ENCODE results near the gene SELP.

Gene SELP

GRCh38 chr1:169546087-169546995 lies 83.6 kb downstream of the SELP start:
- no peaks in the 10 kb centered on the region for H3K9me2 ChIP-seq (replicated peaks; ENCODE audit: insufficient read depth, low read length)
- no peaks in the 10 kb centered on the region for H3F3A ChIP-seq (ENCODE audit: insufficient read depth)
- no peaks in the 10 kb centered on the region for H3K27me3 ChIP-seq (ENCODE audit: low read length)
- TF ChIP-seq CTCF (IDR thresholded peaks at IDR 0.05; ENCODE audit: insufficient read depth, low read length, poor library complexity, severe bottlenecking) (peak; percentile 65), EZH2phosphoT487 (conservative IDR thresholded peaks at IDR 0.05; ENCODE audit: low read length) (no peak)
- no peaks in the 10 kb centered on the region for H3K36me3 ChIP-seq (ENCODE audit: low read length)
- no peaks in the 10 kb centered on the region for H3K9me3 ChIP-seq (ENCODE audit: insufficient read depth, low read length)
- no peak overlapping the region for H2AFZ ChIP-seq (ENCODE audit: low read depth, low read length, severe bottlenecking)
- no peak overlapping the region for H3K27ac ChIP-seq (ENCODE audit: low read depth, low read length)
- no peak overlapping the region for H3K9ac ChIP-seq (ENCODE audit: low read length)
- H4K20me1 ChIP-seq (ENCODE audit: low read depth, low read length) = no peaks in the 10 kb centered on the region
- no peak overlapping the region for H3K4me2 ChIP-seq (ENCODE audit: low read depth, low read length, poor library complexity, severe bottlenecking)
- no peaks in the 10 kb centered on the region for H3K79me2 ChIP-seq (ENCODE audit: insufficient read depth, low read length)
- no peak overlapping the region for H3K4me3 ChIP-seq (ENCODE audit: insufficient read depth, low read length, poor library complexity, severe bottlenecking)

- Histone ChIP-seq H2AFZ (ENCODE audit: low read depth, low read length, severe bottlenecking) (no peak overlapping the region), H3K9ac (ENCODE audit: low read length) (no peak overlapping the region), H3K9me3 (ENCODE audit: insufficient read depth, low read length) (no peaks in the 10 kb centered on the region), H3K36me3 (ENCODE audit: low read length) (no peaks in the 10 kb centered on the region), H3K9me2 (replicated peaks; ENCODE audit: insufficient read depth, low read length) (no peaks in the 10 kb centered on the region), H3K27me3 (ENCODE audit: low read length) (no peaks in the 10 kb centered on the region), H4K20me1 (ENCODE audit: low read depth, low read length) (no peaks in the 10 kb centered on the region), H3F3A (ENCODE audit: insufficient read depth) (no peaks in the 10 kb centered on the region), H3K4me2 (ENCODE audit: low read depth, low read length, poor library complexity, severe bottlenecking) (no peak overlapping the region), H3K79me2 (ENCODE audit: insufficient read depth, low read length) (no peaks in the 10 kb centered on the region), H3K4me3 (ENCODE audit: insufficient read depth, low read length, poor library complexity, severe bottlenecking) (no peak overlapping the region), H3K27ac (ENCODE audit: low read depth, low read length) (no peak overlapping the region)
- TF ChIP-seq CTCF (IDR thresholded peaks at IDR 0.05; ENCODE audit: insufficient read depth, low read length, poor library complexity, severe bottlenecking) = no peak
- no peak for TF ChIP-seq EZH2phosphoT487 (conservative IDR thresholded peaks at IDR 0.05; ENCODE audit: low read length)
Observed at GRCh38 chr1:169545472-169545871, 84.5 kb downstream of the SELP start.

DNA sequence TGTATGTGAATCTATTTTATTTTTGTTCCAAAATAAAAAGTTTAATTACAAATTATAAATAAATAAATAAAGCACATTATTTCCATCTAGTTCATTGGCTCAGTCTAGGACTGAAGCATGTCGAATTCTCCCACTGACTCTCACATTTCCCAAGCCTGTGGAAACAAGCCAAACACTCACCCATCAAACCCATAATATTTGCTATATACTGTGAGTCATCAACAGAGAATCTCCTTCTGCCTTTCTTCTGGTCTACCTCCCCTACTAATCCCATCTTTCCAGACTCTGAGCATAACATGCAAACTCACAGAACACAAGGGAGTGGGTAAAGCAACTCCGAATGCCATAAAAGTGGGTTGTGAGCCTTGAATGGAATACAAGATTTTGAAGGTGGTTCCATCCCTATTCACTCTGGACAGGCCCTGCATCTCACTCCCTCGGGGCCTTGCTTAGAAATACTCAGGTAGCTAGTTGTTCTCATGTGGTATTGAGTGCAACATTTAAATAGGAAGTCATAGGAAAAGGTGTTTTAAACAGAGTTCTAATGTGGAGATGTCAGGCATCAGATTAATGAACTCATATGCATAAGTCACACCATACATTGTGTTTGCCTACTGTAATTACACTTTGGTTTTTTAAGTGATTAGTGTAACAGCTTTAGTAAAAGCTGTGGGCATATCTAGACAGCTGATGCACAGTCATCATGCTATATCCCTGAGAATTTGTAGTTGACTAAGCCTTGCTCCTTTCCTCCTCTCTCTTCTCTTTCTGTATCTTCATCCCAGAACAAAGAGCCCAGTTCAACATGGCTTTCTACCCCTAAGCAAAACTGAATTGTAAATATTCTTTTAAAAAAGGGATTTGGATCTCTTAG lies 90.7 kb downstream of the SELP start:
- no peak for TF ChIP-seq EZH2phosphoT487 (conservative IDR thresholded peaks at IDR 0.05; ENCODE audit: low read length)
- no peak for TF ChIP-seq CTCF (IDR thresholded peaks at IDR 0.05; ENCODE audit: insufficient read depth, low read length, poor library complexity, severe bottlenecking)
- H3K79me2 ChIP-seq (ENCODE audit: insufficient read depth, low read length) = no peaks in the 10 kb centered on the region

More for the DNA sequence above, 90.7 kb downstream of the SELP start:
- Histone ChIP-seq H3K27ac (ENCODE audit: low read depth, low read length) (no peak overlapping the region), H3K9ac (ENCODE audit: low read length) (no peak overlapping the region), H3K4me3 (ENCODE audit: insufficient read depth, low read length, poor library complexity, severe bottlenecking) (no peak overlapping the region), H3K4me2 (ENCODE audit: low read depth, low read length, poor library complexity, severe bottlenecking) (no peak overlapping the region), H2AFZ (ENCODE audit: low read depth, low read length, severe bottlenecking) (no peak overlapping the region), H3K9me3 (ENCODE audit: insufficient read depth, low read length) (no peaks in the 10 kb centered on the region), H3K9me2 (replicated peaks; ENCODE audit: insufficient read depth, low read length) (no peaks in the 10 kb centered on the region), H3K36me3 (ENCODE audit: low read length) (no peaks in the 10 kb centered on the region), H3K27me3 (ENCODE audit: low read length) (no peaks in the 10 kb centered on the region), H4K20me1 (ENCODE audit: low read depth, low read length) (no peaks in the 10 kb centered on the region), H3F3A (ENCODE audit: insufficient read depth) (no peaks in the 10 kb centered on the region)

Data from SU-DHL-6 (cell line).